Measurements from ENCODE around the gene CALCOCO1.

- TF ChIP-seq RAD21 (conservative IDR thresholded peaks at IDR 0.05): no peak
- no peak for TF ChIP-seq EZH2 (IDR thresholded peaks at IDR 0.05; ENCODE audit: borderline replicate concordance, insufficient read depth, low read length, poor library complexity, severe bottlenecking)
- no peak for TF ChIP-seq POLR2AphosphoS5 (IDR thresholded peaks at IDR 0.05)
- no peak for TF ChIP-seq CTCF (IDR thresholded peaks at IDR 0.05; ENCODE audit: poor library complexity, severe bottlenecking)
- no peak for TF ChIP-seq TAF1 (IDR thresholded peaks at IDR 0.05; ENCODE audit: low read depth)
- TF ChIP-seq SMC3 (conservative IDR thresholded peaks at IDR 0.05; ENCODE audit: poor library complexity): no peak
- no peak for TF ChIP-seq MXI1 (conservative IDR thresholded peaks at IDR 0.05; ENCODE audit: poor library complexity, severe bottlenecking)
- TF ChIP-seq EP300 (conservative IDR thresholded peaks at IDR 0.05; ENCODE audit: poor library complexity, severe bottlenecking): no peak
- TF ChIP-seq REST (IDR thresholded peaks at IDR 0.05; ENCODE audit: borderline replicate concordance): no peak
Measured at GRCh38 chr12:53764615-53765014, 37.4 kb upstream of the CALCOCO1 start.

Measured in neural cell (in vitro differentiated cells).